IMR-90 (cell line): ENCODE measurements around the gene NTMT2. TPM values are rescaled to one million over a fixed set of nuclear protein-coding genes. Genes with fewer than 3 reads are reported as not detected.

Source experiments
- ATAC-seq: fragments of 200-7000 bp; cut with Tn5 transposase; 2 replicates; pipeline ENCODE4 v1.9.1; 2020; ENCODE audit warnings: low read depth, mild to moderate bottlenecking, moderate library complexity
- BruUV-seq: library from RNA; stranded (reverse); fragments of 400-500 nt; replicated peaks from 2 replicates; lab custom pipeline; 2021; lab: Mats Ljungman, UMichigan
- CTCF ChIA-PET: fragments of 300-600 bp; formaldehyde crosslinking; extraction: SDS; loops from one replicate; lab custom pipeline; 2021; ENCODE audit warnings: antibody characterized with exemption; lab: Yijun Ruan, JAX
- POLR2A ChIA-PET: fragments of 300-600 bp; sonication (Branson Sonifier 250); formaldehyde crosslinking; loops from one replicate; lab custom pipeline; 2022; ENCODE audit warnings: antibody characterized with exemption; ENCODE audit not compliant: unreplicated experiment; lab: Charles Lee
- DNase-seq: peaks from one replicate; pipeline ENCODE4 v3.0.0; 2013
- H2AFZ ChIP-seq: replicated peaks from 2 replicates; pipeline ENCODE3; 2013; ENCODE audit warnings: low read length, mild to moderate bottlenecking; ENCODE audit not compliant: poor library complexity
- H2AK5ac ChIP-seq: 2 replicates; pipeline ENCODE4 v1.6.1; 2013; ENCODE audit warnings: low read depth, low read length, inconsistent platforms
- H2AK9ac ChIP-seq: replicated peaks from 2 replicates; pipeline ENCODE3; 2013; ENCODE audit warnings: mild to moderate bottlenecking, low read depth, low read length, moderate library complexity; ENCODE audit not compliant: poor library complexity
- H2BK120ac ChIP-seq: 2 replicates; pipeline ENCODE4 v1.6.1; 2013; ENCODE audit warnings: low read depth, low read length, inconsistent platforms
- H2BK15ac ChIP-seq: 3 replicates; pipeline ENCODE4 v1.6.1; 2013; ENCODE audit warnings: low read depth, low read length, inconsistent platforms
- H2BK20ac ChIP-seq: 2 replicates; pipeline ENCODE4 v1.6.1; 2013; ENCODE audit warnings: low read depth, mild to moderate bottlenecking, inconsistent platforms, low read length, moderate library complexity
- H2BK5ac ChIP-seq: 2 replicates; pipeline ENCODE4 v1.6.1; 2013; ENCODE audit warnings: mild to moderate bottlenecking, low read depth, low read length, inconsistent platforms; ENCODE audit not compliant: poor library complexity, severe bottlenecking
- H3K14ac ChIP-seq: replicated peaks from 2 replicates; pipeline ENCODE4 v1.6.1; 2013; ENCODE audit warnings: low read depth, low read length, inconsistent platforms
- H3K18ac ChIP-seq: 2 replicates; pipeline ENCODE4 v1.6.1; 2013; ENCODE audit warnings: low read depth, low read length, control low read depth
- H3K23ac ChIP-seq: 2 replicates; pipeline ENCODE4 v1.6.1; 2013; ENCODE audit warnings: low read depth, low read length, inconsistent platforms
- H3K27ac ChIP-seq: 2 replicates; pipeline ENCODE4 v1.5.1; 2013; ENCODE audit warnings: mild to moderate bottlenecking, control low read depth, low read length; ENCODE audit not compliant: insufficient read depth
- H3K27me3 ChIP-seq: 2 replicates; pipeline ENCODE4 v1.6.1; 2013; ENCODE audit warnings: low read length; ENCODE audit not compliant: control insufficient read depth, insufficient read depth
- H3K36me3 ChIP-seq: 2 replicates; pipeline ENCODE4 v1.6.1; 2013; ENCODE audit warnings: low read length, mixed read lengths; ENCODE audit not compliant: control insufficient read depth, insufficient read depth
- H3K4ac ChIP-seq: 2 replicates; pipeline ENCODE4 v1.6.1; 2013; ENCODE audit warnings: low read depth, low read length, inconsistent platforms
- H3K4me1 ChIP-seq: 2 replicates; pipeline ENCODE4 v1.6.1; 2013; ENCODE audit warnings: low read length, mixed read lengths; ENCODE audit not compliant: control insufficient read depth, insufficient read depth
- H3K4me2 ChIP-seq: 2 replicates; pipeline ENCODE4 v1.6.1; 2013; ENCODE audit warnings: low read depth, mild to moderate bottlenecking, control low read depth, low read length, moderate library complexity
- H3K4me3 ChIP-seq: 2 replicates; pipeline ENCODE4 v1.5.1; 2013; ENCODE audit warnings: low read depth, mild to moderate bottlenecking, control low read depth, low read length, moderate library complexity; ENCODE audit not compliant: insufficient read depth
- H3K56ac ChIP-seq: 2 replicates; pipeline ENCODE4 v1.6.1; 2013; ENCODE audit warnings: low read length, inconsistent platforms; ENCODE audit not compliant: insufficient read depth; ENCODE audit errors: extremely low read depth
- H3K79me1 ChIP-seq, 2 experiments: 2 replicates each; pipeline ENCODE4 v1.6.1; 2013; ENCODE audit warnings: low read length in 2 of 2, inconsistent platforms in 1 of 2, low read depth in 1 of 2
- H3K9ac ChIP-seq: 2 replicates; pipeline ENCODE4 v1.6.1; 2013; ENCODE audit warnings: low read depth, low read length, control low read depth
- H3K9me1 ChIP-seq: 2 replicates; pipeline ENCODE4 v1.6.1; 2013; ENCODE audit warnings: low read length, inconsistent platforms; ENCODE audit not compliant: insufficient read depth
- H3K9me3 ChIP-seq: 2 replicates; pipeline ENCODE4 v1.6.1; 2013; ENCODE audit warnings: low read length; ENCODE audit not compliant: control insufficient read depth, insufficient read depth
- H4K20me1 ChIP-seq: 2 replicates; pipeline ENCODE4 v1.6.1; 2013; ENCODE audit warnings: low read length, inconsistent platforms; ENCODE audit not compliant: insufficient read depth
- H4K5ac ChIP-seq: 2 replicates; pipeline ENCODE4 v1.6.1; 2013; ENCODE audit warnings: mild to moderate bottlenecking, low read depth, low read length, control low read depth
- H4K8ac ChIP-seq, 2 experiments: 2 replicates each; pipeline ENCODE4 v1.6.1; 2013; ENCODE audit warnings: low read depth in 2 of 2, low read length in 2 of 2, control low read depth in 1 of 2, inconsistent platforms in 1 of 2
- H4K91ac ChIP-seq: 2 replicates; pipeline ENCODE4 v1.6.1; 2013; ENCODE audit warnings: low read depth, low read length, inconsistent platforms; ENCODE audit not compliant: insufficient read depth
- BHLHE40 ChIP-seq: fragments of 150-350 bp; IDR thresholded peaks from 2 replicates; pipeline ENCODE4 v1.6.1; 2016; ENCODE audit warnings: mild to moderate bottlenecking, low read depth, low read length
- CEBPB ChIP-seq: IDR thresholded peaks from 2 replicates; pipeline ENCODE4 v1.6.1; 2012; ENCODE audit warnings: low read depth, low read length, improper control_type of control experiment
- FOS ChIP-seq: fragments of 150-350 bp; IDR thresholded peaks from 2 replicates; pipeline ENCODE4 v1.6.1; 2016; ENCODE audit warnings: low read depth, low read length
- MAFK ChIP-seq: IDR thresholded peaks from 2 replicates; pipeline ENCODE4 v1.6.1; 2012; ENCODE audit warnings: low read depth, low read length, improper control_type of control experiment
- MXI1 ChIP-seq: IDR thresholded peaks from 2 replicates; pipeline ENCODE4 v1.6.1; 2012; ENCODE audit warnings: low read depth, mild to moderate bottlenecking, low read length, moderate library complexity, borderline replicate concordance
- NFE2L2 ChIP-seq: fragments of 150-350 bp; IDR thresholded peaks from 2 replicates; pipeline ENCODE4 v1.6.1; 2016; ENCODE audit warnings: low read depth, mild to moderate bottlenecking, low read length
- RAD21 ChIP-seq: IDR thresholded peaks from 2 replicates; pipeline ENCODE4 v1.6.1; 2012; ENCODE audit warnings: low read length, improper control_type of control experiment
- RFX5 ChIP-seq: IDR thresholded peaks from 2 replicates; pipeline ENCODE4 v1.8.0; 2012; ENCODE audit warnings: low read depth, mild to moderate bottlenecking, low read length, moderate library complexity
- SMC3 ChIP-seq: fragments of 150-350 bp; IDR thresholded peaks from 2 replicates; pipeline ENCODE4 v1.6.1; 2016; ENCODE audit warnings: low read depth, mild to moderate bottlenecking, antibody characterized with exemption, low read length, moderate library complexity
- WGBS, 2 experiments: methylation state at CpG; one replicate each; pipeline versions ENCODE4 v1.1.5 to v1.1.7; 2013; ENCODE audit warnings: missing lambda C conversion rate in 2 of 2; ENCODE audit not compliant: insufficient read length in 1 of 2; ENCODE audit errors: extremely low coverage in 2 of 2; 5-methylcytosine and 5-hydroxymethylcytosine counted together
- dilution Hi-C: fragments of 300-500 bp; cut with HindIII; formaldehyde crosslinking; loops from one replicate; pipeline ENCODE4 v1.14.3; 2018; ENCODE audit warnings: low sequenced_read_pairs; ENCODE audit not compliant: unreplicated experiment
- in situ Hi-C: fragments of 300-500 bp; cut with MboI; formaldehyde crosslinking; loops from 3 replicates; pipeline ENCODE4 v1.14.3; 2019; ENCODE audit warnings: low sequenced_read_pairs, inconsistent platforms, mixed read lengths
- intact Hi-C: fragments of 100-400 bp; cut with micrococcal nuclease; formaldehyde crosslinking; loops from 2 replicates; pipeline ENCODE4 v1.10.0; 2022
- polyA plus RNA-seq, 3 experiments: library from polyadenylated mRNA; depleted of rRNA; stranded (reverse); fragments of >200 nt; gene quantifications; 2 replicates each; pipeline ENCODE4 v1.2.3, GENCODE V29; 2012; ENCODE audit warnings: low replicate concordance in 1 of 3
- total RNA-seq: library from RNA; depleted of rRNA; stranded (reverse); fragments of >200 nt; gene quantifications from 2 replicates; pipeline ENCODE4 v1.2.3, GENCODE V29; 2012

Gene NTMT2
- total and polyA plus RNA-seq, 2 of the 4 experiments (the other 2 are of a cell fraction), result not detected

DNA sequence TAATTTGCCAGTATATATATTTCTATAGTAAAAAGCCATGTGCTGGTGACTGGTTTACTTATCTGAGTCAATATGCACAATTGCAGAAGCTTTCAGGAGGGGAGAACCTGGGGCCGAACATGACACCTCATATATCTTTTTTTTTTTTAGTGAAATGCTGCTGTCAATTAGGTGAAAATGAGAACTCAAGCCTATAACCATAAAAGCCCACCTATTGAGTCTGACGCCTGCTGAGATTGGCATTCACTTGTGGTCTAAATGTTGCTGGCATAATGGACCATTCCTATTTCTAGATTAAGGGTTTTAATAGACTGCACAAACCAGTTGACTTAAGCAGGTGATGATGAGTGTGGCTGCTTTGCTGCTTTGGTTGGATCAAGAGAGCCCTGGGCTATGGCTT, 10.8 kb downstream of the NTMT2 start:
- dilution Hi-C loops, result no loop called here
- H3K4me3 ChIP-seq, result no peak overlapping the region
- no peak overlapping the region for H4K8ac ChIP-seq
- no peaks in the 10 kb centered on the region for H3K4me1 ChIP-seq
- ATAC-seq, result no peak
- no peaks in the 10 kb centered on the region for H3K79me1 ChIP-seq
- no peak overlapping the region for H2AK9ac ChIP-seq
- no peak overlapping the region for H3K56ac ChIP-seq
- no peak overlapping the region for H3K18ac ChIP-seq
- H3K27me3 ChIP-seq, result peaks cover 2% of the 10 kb centered on the region; the same call in 1 of the 2 replicates
- no peak overlapping the region for H2BK120ac ChIP-seq
- H3K4ac ChIP-seq, result no peak overlapping the region
- no peak overlapping the region for H2BK20ac ChIP-seq
- no peak for DNase-seq
- H3K36me3 ChIP-seq, result no peaks in the 10 kb centered on the region
- peaks cover 2% of the 10 kb centered on the region; the same call in 1 of the 2 replicates for H3K9me3 ChIP-seq
- H4K20me1 ChIP-seq, result no peaks in the 10 kb centered on the region
- BruUV-seq, result no TSS peak
- H3K9me1 ChIP-seq, result no peaks in the 10 kb centered on the region
- H2AK5ac ChIP-seq, result no peak overlapping the region
- no peak overlapping the region for H3K27ac ChIP-seq
- H2BK15ac ChIP-seq, result no peak overlapping the region
- no peak overlapping the region for H3K9ac ChIP-seq
- no peak overlapping the region for H2BK5ac ChIP-seq
- ChIA-PET POLR2A (no interaction called here), CTCF (no interaction called here)
- H3K14ac ChIP-seq, result no peak overlapping the region
- in situ Hi-C loops, result no loop called here
- TF ChIP-seq MXI1 (no peak), RFX5 (no peak), SMC3 (no peak), CEBPB (no peak), MAFK (no peak), FOS (no peak), BHLHE40 (no peak), NFE2L2 (no peak), RAD21 (no peak)
- no peak overlapping the region for H4K5ac ChIP-seq
- no peak overlapping the region for H2AFZ ChIP-seq
- WGBS, 2 experiments, result no CpG with 5 or more reads among the region's 2 CpGs
- no peak overlapping the region for H3K4me2 ChIP-seq
- intact Hi-C loops, result no loop called here
- H3K23ac ChIP-seq, result no peak overlapping the region
- H4K91ac ChIP-seq, result no peak overlapping the region
